HG02870 (cell line): ENCODE results near the gene MREG.

Experiments
- ATAC-seq: cut with Tn5 transposase; IDR thresholded peaks from one replicate; pipeline ENCODE4 v1.9.1; 2021; ENCODE audit warnings: mild to moderate bottlenecking, moderate library complexity; ENCODE audit not compliant: unreplicated experiment

Gene MREG

DNA sequence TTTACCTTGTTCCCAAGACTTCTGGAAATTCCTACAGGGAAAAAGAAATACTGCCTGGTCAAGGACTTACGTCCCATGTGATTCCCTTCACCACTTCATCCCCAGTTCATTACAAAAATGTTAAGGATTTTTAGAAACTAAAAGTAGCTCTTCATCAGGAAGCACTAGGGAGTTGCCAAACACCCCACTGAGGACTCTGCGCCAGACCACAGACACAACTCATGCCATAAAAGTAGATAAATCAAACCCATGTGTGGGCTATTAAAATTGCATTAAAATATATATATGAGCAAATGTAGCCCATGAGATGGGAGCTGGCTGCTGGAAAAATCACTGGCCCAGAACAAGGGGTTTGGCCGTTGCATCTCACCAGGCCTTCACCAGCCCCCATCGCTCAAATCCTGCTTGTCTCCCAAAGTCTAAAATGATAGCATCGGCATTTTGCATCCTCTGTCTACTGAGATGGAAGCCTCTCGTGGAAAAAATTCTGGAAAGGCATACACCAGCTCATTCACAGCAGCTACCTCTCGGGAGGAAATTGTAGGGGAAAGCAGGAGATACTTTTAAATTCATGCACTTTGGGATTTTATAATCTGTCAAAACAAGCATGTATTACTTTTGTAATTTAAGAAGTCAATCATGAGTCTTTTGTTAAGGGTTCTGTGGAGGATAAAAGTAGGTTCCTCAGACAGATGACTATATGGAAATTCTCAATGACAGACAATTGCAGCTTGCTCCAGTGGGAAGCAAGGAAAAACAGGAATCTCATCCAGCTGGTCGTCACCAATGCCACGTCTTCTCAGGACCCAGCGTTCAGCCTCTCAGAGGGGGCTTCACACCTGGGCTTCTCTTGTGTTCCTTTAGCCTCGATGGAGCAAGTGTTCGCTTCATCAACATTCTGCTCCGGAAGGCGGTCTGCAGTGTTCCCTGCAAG, 113.9 kb downstream of the MREG start:
- no peak for ATAC-seq

DNA sequence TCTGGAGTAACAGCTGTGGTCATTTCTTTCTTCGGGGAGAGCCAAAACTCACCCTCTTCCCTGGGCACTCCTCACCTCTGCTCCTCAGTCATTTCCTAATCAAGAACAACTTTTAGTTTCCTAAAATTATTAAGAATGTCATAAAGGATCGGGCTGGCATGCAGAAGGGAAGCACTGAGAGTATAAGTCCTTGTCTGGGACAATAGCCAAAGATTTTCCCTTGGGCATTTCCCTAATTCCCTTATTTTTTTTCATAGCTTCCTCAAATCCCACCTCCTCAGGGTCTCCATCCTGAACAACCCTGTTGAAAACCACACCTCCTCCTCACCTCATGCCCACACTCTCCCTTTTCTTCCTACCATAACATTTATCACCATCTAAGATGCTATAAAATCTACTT, 115.0 kb downstream of the MREG start:
- no peak for ATAC-seq

GRCh38 chr2:215896921-215897320, 116.4 kb downstream of the MREG start:
- ATAC-seq, result no peak

DNA sequence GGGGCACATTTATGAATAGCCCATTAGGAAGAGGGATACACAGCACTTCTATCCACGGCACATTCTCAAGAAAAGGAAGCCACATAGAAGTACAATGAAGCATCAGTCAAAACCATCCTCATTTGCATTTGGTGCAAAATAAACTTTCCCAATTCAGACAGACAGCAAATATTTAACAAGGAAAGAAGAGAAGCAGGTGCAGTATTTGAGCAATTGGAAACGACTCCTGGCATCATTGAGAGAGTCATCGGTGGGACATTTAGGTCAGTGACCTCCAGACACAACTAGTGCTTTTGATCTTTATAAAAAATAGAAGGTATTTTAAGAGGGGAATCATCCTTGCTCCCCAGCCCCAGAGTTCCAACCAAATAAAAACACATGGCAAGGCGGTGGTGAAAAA, 118.0 kb downstream of the MREG start:
- ATAC-seq, result no peak
